Left forelimb (tissue), 1 donor: ENCODE data around the gene CCDC32.
A peak's percentile ranks its signal among the peaks of the same experiment; 100 is the strongest.
"Not testable (repeated sequence)": the region's sequence is repeated elsewhere in the genome, so short reads cannot be mapped to it uniquely, and the experiment has no call there.

ENCODE experiments used
- DNase-seq: peaks from one replicate; pipeline ENCODE4 v3.0.0-alpha.2; 2018; ENCODE audit warnings: low spot score

CCDC32 gene

GRCh38 chr15:40564591-40565332 lies at the start of gene CCDC32:
CCDC32 (minus strand) TSS chr15:40565042; CDS start chr15:40563015, 2,027 bp downstream.
- DNase-seq = peak; percentile 94

- DNase-seq = no peak
These were observed 48.2 kb upstream of the CCDC32 start for GRCh38 chr15:40613080-40613479.

- no peak for DNase-seq
These were observed 39.1 kb upstream of the CCDC32 start for GRCh38 chr15:40603935-40604334.

DNA sequence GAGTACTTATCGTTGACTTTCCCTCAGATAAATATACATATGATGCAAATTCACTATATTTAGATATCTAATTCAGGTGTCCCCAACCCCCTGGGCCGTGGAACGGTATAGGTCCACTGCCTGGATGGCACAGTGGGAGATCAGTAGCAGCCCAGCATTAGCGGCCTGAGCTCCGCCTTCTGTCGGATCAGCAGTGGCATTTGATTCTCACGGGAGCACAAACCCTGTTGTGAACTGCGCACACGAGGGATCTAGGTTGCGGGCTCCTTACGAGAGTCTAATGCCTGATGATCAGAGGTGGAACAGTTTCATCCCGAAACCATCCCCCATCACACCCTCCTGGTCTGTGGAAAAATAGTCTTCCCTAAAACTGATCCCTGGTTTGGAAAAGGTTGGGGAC lies 36.1 kb upstream of the CCDC32 start:
- DNase-seq = no peak

DNA sequence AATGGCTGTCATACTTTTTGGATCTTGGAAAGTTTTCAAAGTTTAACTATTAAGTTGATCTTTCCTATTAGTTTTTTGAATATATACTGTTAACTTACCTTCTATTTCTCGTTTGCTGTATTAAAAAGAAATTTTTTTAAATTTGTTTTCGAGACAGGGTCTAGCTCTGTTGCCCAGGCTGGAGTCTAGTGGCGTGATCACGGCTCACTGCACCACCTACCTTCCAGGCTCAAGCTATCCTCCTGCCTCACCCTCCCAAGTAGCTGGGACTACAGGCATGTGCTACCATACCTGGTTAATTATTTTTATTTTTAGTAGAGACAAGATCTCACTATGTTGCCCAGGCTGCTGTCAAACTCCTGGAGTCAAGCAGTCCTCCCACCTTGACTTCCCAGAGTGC lies 33.8 kb upstream of the CCDC32 start:
- no peak for DNase-seq

DNA sequence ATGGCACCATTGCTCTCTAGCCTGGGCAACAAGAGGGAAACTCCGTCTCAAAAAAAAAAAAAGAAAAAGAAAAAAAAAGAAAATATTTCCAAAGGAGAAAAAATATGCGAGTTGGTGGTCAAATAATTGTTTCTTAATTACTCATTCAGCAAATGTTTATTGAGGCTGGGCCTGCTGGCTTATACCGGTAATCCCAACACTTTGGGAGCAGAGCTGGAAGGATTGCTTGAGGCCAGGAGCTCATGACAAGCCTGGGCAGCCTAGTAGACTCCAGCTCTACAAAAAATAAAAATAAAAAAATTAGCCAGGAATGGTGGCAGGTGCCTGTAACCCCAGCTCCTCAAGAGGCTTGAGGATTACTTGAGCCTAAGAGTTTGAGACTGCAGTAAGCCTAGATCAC lies 33.3 kb upstream of the CCDC32 start:
- DNase-seq = no peak

DNA sequence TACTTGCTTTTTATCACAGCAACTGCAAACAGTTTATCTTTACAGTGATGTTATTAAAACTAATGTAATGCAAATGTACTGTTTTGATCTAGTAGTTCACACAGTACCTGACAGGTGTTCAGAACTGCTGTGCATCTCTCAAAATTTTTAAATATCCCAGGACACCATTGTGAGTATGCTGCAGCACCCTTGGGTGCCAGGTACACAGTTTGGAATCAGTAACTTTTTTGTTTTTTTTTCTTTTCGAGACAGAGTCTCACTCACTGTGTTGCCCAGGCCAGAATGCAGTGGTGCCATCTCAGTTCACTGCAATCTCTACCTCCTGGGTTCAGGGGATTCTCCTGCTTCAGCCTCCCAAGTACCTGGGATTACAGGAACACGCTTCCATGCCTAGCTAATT lies 32.2 kb upstream of the CCDC32 start:
- DNase-seq = no peak

- DNase-seq = no peak
These were observed 30.9 kb upstream of the CCDC32 start for GRCh38 chr15:40595773-40596172.

DNA sequence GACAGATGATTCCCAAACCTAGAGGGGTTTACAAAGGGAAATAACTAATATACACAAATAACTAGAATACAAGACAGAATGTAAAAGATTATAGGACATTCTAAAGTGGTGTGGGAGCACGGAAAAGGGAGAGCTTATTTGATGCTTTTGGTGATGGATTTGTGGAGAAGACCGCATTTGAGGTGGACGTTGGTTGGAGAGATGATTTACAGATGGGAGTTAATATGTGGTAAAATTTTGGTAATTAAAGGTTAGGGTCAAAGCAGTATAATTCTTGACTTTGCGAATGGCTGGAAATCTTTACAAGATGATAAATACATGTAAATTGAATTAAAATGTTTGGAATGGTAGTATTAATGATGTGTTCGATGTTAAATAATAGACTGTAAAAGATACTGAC lies 30.4 kb upstream of the CCDC32 start:
- no peak for DNase-seq

GRCh38 chr15:40594429-40594836 lies 29.6 kb upstream of the CCDC32 start:
- peak; percentile 81 for DNase-seq

GRCh38 chr15:40593588-40594428 lies 29.0 kb upstream of the CCDC32 start, which contains the start of gene KNL1:
KNL1 (plus strand) TSS chr15:40594249; CDS start chr15:40602932, 8,683 bp downstream.
- peak; percentile 97 for DNase-seq

- no peak for DNase-seq
These were observed 28.3 kb upstream of the CCDC32 start for GRCh38 chr15:40593165-40593564.

DNA sequence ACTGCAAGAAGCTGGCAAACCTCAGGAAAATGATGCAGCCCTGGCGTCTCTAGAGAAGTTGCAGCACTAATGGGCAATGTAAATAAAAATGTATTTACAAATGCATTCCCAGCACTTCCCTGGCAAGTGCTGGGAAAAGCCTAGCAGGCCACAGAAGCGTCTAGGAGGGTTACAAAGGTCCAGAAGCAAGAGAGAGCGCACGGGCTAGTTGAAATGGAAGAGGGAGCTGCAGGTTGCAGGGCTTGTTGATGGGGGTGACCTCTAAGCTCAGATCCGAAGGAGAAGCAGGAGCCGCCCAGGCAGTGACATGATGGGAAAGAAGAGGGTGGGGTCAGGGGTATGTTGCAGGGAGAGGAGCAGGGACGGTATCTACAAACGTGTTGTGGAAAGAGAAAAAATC lies 26.5 kb upstream of the CCDC32 start:
- DNase-seq = no peak

- no peak for DNase-seq
These were observed 25.8 kb upstream of the CCDC32 start for GRCh38 chr15:40590667-40591050.

- no peak for DNase-seq
These were observed 19.3 kb upstream of the CCDC32 start for GRCh38 chr15:40584191-40584590.

DNA sequence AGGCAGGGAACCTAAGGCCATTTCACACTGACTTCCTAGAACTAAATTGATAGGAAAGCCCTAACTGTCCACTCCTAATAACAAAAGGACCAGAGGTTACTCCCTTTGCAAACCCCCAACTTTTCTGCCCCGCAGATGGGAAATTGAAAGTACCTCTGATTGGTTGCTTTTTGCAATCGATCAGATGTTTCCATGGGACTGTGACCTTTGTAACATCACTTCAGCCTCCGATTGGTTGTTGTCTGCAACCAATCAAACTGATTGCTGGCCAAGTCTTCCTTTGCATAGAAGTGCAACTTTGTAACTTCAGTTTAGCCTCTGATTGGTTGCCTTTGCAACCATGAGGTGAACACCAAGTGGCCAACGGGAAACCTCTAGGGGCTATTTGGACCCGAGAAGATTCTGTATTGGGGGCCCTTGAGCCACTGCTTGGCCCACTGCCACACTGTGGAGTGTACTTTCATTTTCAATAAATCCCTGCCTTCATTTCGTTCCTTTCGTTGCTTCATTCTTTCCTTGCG lies 17.9 kb upstream of the CCDC32 start:
- DNase-seq = no peak

GRCh38 chr15:40581796-40582195 lies 17.0 kb upstream of the CCDC32 start:
- DNase-seq = not testable (repeated sequence)

GRCh38 chr15:40578892-40579291 lies 14.1 kb upstream of the CCDC32 start:
- DNase-seq = no peak

DNA sequence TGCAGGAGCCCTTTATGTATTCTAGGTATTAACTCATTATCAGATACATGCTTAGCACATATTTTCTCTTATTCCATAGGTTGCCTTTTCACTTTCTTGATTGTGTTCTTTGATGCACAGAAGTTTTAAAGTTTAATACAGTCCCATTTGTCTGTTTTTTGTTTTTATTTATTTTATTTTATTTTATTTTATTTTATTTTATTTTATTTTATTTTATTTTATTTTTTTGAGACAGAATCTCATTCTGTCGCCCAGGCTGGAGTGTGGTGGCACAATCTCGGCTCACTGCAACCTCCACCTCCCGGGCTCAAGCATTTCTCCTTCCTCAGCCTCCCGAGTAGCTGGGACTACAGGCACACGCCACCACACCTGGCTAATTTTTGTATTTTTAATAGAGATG lies 12.1 kb upstream of the CCDC32 start:
- not testable (repeated sequence) for DNase-seq

GRCh38 chr15:40575113-40575512 lies 10.3 kb upstream of the CCDC32 start:
- no peak for DNase-seq

DNA sequence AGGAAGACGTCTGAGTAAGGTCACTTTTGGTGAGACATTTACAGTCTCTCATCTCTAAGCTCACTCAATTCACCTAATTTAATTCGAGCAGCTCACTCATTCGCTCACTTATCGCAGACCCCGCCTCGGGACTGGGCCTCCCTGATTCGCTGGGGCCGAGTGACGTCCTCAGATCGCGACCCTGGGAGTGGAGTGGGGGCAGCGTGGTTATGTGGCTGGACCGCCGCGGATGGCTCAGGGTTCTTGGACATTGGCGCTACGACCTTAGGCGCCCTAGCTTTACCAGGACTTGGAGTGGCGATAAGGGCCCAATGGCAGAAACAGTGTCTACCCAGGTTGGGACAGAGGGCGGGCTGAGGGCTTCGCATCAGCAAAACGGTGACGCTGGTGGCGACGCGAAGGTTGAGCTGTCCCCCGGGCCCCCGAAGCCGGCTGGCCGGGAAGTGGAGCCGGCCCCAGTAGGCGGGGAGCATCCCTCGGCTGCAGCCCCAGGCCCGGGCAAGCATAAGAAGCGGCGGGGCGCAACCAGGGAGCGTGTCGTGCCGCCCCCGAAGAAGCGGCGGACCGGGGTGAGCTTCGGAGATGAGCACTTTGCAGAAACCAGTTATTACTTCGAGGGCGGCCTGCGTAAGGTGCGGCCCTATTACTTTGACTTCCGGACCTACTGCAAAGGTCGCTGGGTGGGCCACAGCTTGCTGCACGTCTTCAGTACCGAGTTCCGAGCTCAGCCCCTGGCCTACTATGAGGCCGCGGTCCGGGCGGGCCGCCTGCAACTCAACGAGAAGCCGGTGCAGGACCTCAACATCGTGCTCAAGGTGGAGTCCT lies 4.5 kb upstream of the CCDC32 start, which contains the start of gene RPUSD2:
Gene RPUSD2, plus strand, starts transcription at position 171 of the 825 bp plus-strand sequence. Its CDS starts 39 bp downstream, at position 210.
- DNase-seq = peak; percentile 97

GRCh38 chr15:40567111-40567510 lies 2.3 kb upstream of the CCDC32 start:
- no peak for DNase-seq
